Endothelial cell of umbilical vein (primary cell): ENCODE measurements around the gene LIME1. TPM values are rescaled to one million over a fixed set of nuclear protein-coding genes. Genes with fewer than 3 reads are reported as not detected.
"Not testable (repeated sequence)": the region's sequence is repeated elsewhere in the genome, so short reads cannot be mapped to it uniquely, and the experiment has no call there.

Experiments
- BruUV-seq: library from RNA; stranded (reverse); fragments of 400-500 nt; replicated peaks from 2 replicates; lab custom pipeline; 2021; lab: Mats Ljungman, UMichigan
- CTCF ChIA-PET: fragments of 300-600, 350-600 bp; sonication (Branson Sonifier 250); formaldehyde crosslinking; loops from one replicate; lab custom pipeline; 2021; ENCODE audit warnings: antibody characterized with exemption, inconsistent platforms; lab: Charles Lee
- POLR2A ChIA-PET: fragments of 300-600, 350-600 bp; sonication (Branson Sonifier 250); formaldehyde crosslinking; loops from one replicate; lab custom pipeline; 2021; ENCODE audit warnings: antibody characterized with exemption, inconsistent platforms; lab: Charles Lee
- DNase-seq: peaks from one replicate; pipeline ENCODE4 v3.0.0-alpha.2; 2011; ENCODE audit warnings: low read depth, low spot score
- FAIRE-seq: peaks from 2 replicates; lab custom pipeline; 2011; peaks lifted over from hg19 to GRCh38; lab: Jason Lieb, UNC
- H2AFZ ChIP-seq: 2 replicates; pipeline ENCODE4 v1.6.0; 2012; ENCODE audit warnings: low read depth, low read length, control low read depth, inconsistent platforms
- H3K27ac ChIP-seq: 2 replicates; pipeline ENCODE4 v1.5.1; 2011; ENCODE audit warnings: low read depth, mild to moderate bottlenecking, control low read depth, low read length, moderate library complexity; ENCODE audit not compliant: insufficient read depth
- H3K27me3 ChIP-seq, 2 experiments: 2 replicates each; pipeline versions ENCODE4 v1.6.0 to v1.6.1; 2011; ENCODE audit warnings: low read length in 2 of 2, mixed read lengths in 1 of 2; ENCODE audit not compliant: control insufficient read depth in 2 of 2, insufficient read depth in 2 of 2
- H3K36me3 ChIP-seq, 2 experiments: 2 replicates in 1 of 2; 3 replicates in 1 of 2; pipeline ENCODE4 v1.5.1; 2011; ENCODE audit warnings: low read length in 2 of 2, mild to moderate bottlenecking in 1 of 2, moderate library complexity in 1 of 2; ENCODE audit not compliant: control insufficient read depth in 2 of 2, insufficient read depth in 2 of 2; ENCODE audit errors: extremely low read depth in 1 of 2
- H3K4me1 ChIP-seq: 3 replicates; pipeline ENCODE4 v1.5.1; 2011; ENCODE audit warnings: mild to moderate bottlenecking, low read length; ENCODE audit not compliant: control insufficient read depth, insufficient read depth; ENCODE audit errors: extremely low read depth
- H3K4me2 ChIP-seq: 2 replicates; pipeline ENCODE4 v1.6.1; 2011; ENCODE audit warnings: low read length, control low read depth, mixed read lengths; ENCODE audit not compliant: insufficient read depth
- H3K4me3 ChIP-seq, 3 experiments: fragments of 200-600 bp in 1 of 3; sonication (generic), shearing (Covaris generic) in 1 of 3; replicated peaks in 1 of 3; 2 replicates each; pipeline ENCODE4 v1.5.1; 2011 to 2016; ENCODE audit warnings: control low read depth in 3 of 3, low read length in 3 of 3, mild to moderate bottlenecking in 2 of 3, inconsistent platforms in 1 of 3, low read depth in 1 of 3, moderate library complexity in 1 of 3; ENCODE audit not compliant: insufficient read depth in 1 of 3
- H3K79me2 ChIP-seq: 2 replicates; pipeline ENCODE4 v1.6.0; 2012; ENCODE audit warnings: low read length, inconsistent platforms; ENCODE audit not compliant: control insufficient read depth, insufficient read depth
- H3K9ac ChIP-seq: replicated peaks from 2 replicates; pipeline ENCODE3; 2011; ENCODE audit warnings: low read length, control low read depth; ENCODE audit not compliant: insufficient read depth; ENCODE audit errors: extremely low read depth
- H3K9me1 ChIP-seq: replicated peaks from 3 replicates; pipeline ENCODE4 v1.6.0; 2011; ENCODE audit warnings: mild to moderate bottlenecking, low read length; ENCODE audit not compliant: control insufficient read depth, insufficient read depth; ENCODE audit errors: extremely low read depth
- H3K9me3 ChIP-seq: replicated peaks from 2 replicates; pipeline ENCODE4 v1.5.1; 2012; ENCODE audit warnings: low read length, inconsistent platforms; ENCODE audit not compliant: control insufficient read depth, insufficient read depth
- H4K20me1 ChIP-seq: replicated peaks from 2 replicates; pipeline ENCODE3; 2011; ENCODE audit warnings: mild to moderate bottlenecking, low read length; ENCODE audit not compliant: control insufficient read depth, insufficient read depth; ENCODE audit errors: extremely low read depth
- CTCF ChIP-seq, 2 donors: IDR thresholded peaks; 1 replicate in 1 of 2; 2 replicates in 1 of 2; pipeline ENCODE4 v1.5.1; 2011; ENCODE audit warnings: low read length in 2 of 2, mild to moderate bottlenecking in 2 of 2, moderate library complexity in 2 of 2, control low read depth in 1 of 2, inconsistent platforms in 1 of 2, low read depth in 1 of 2; ENCODE audit not compliant: insufficient read depth in 1 of 2; ENCODE audit errors: extremely low read depth in 1 of 2
- EZH2 ChIP-seq: IDR thresholded peaks from 2 replicates; pipeline ENCODE4 v1.6.1; 2012; ENCODE audit warnings: borderline replicate concordance, low read depth, mild to moderate bottlenecking, moderate library complexity, low read length, inconsistent platforms; ENCODE audit not compliant: severe bottlenecking
- FOS ChIP-seq: IDR thresholded peaks from 2 replicates; pipeline ENCODE4 v1.6.1; 2011; ENCODE audit warnings: mild to moderate bottlenecking, low read length, moderate library complexity, borderline replicate concordance; ENCODE audit not compliant: insufficient read depth
- GATA2 ChIP-seq: IDR thresholded peaks from 2 replicates; pipeline ENCODE4 v1.7.0; 2011; ENCODE audit warnings: low read depth, mild to moderate bottlenecking, moderate library complexity, mixed read lengths, low read length; ENCODE audit not compliant: insufficient read length, insufficient read depth
- JUN ChIP-seq: IDR thresholded peaks from 2 replicates; pipeline ENCODE4 v1.6.1; 2011; ENCODE audit warnings: borderline replicate concordance, low read depth; ENCODE audit not compliant: insufficient read length, insufficient read depth
- MAX ChIP-seq: IDR thresholded peaks from 2 replicates; pipeline ENCODE4 v1.6.1; 2011; ENCODE audit not compliant: insufficient read depth, insufficient read length
- MYC ChIP-seq: IDR thresholded peaks from one replicate; pipeline ENCODE4 v1.6.1; 2011; ENCODE audit warnings: mild to moderate bottlenecking, low read depth, low read length
- POLR2A ChIP-seq: IDR thresholded peaks from 2 replicates; pipeline ENCODE4 v1.6.1; 2012; ENCODE audit warnings: low read depth, mild to moderate bottlenecking, control low read depth, low read length
- POLR2AphosphoS5 ChIP-seq: IDR thresholded peaks from 2 replicates; pipeline ENCODE4 v1.6.1; 2012; ENCODE audit warnings: low read depth, mild to moderate bottlenecking, control low read depth, low read length, moderate library complexity; ENCODE audit not compliant: insufficient read depth
- dilution Hi-C: fragments of 300-500 bp; cut with MboI; formaldehyde crosslinking; loops from one replicate; pipeline ENCODE4 v1.15.0; 2019; ENCODE audit warnings: low sequenced_read_pairs; ENCODE audit not compliant: extremely low pct_ligation_motif_present
- intact Hi-C: fragments of 100-400 bp; cut with micrococcal nuclease; formaldehyde crosslinking; loops from one replicate; pipeline ENCODE4 v1.10.0; 2022
- polyA plus RNA-seq, 4 experiments: library from polyadenylated mRNA; depleted of rRNA in 3 of 4; stranded (reverse) in 3 of 4; unstranded in 1 of 4; fragments of >200 nt; gene quantifications; 2 replicates each; pipeline versions ENCODE4 v1.2.1 to v1.2.3, GENCODE V29; 2011 to 2012; ENCODE audit warnings: missing spikeins in 1 of 4
- total RNA-seq: library from RNA; stranded (reverse); gene quantifications from 2 replicates; pipeline ENCODE4 v1.2.3, GENCODE V29; 2021

The LIME1 gene
- total and polyA plus RNA-seq, 2 donors (not counting 3 experiments of a cell fraction or from before 2014, with no cell fraction given) = 10.7 to 12.2 TPM

DNA sequence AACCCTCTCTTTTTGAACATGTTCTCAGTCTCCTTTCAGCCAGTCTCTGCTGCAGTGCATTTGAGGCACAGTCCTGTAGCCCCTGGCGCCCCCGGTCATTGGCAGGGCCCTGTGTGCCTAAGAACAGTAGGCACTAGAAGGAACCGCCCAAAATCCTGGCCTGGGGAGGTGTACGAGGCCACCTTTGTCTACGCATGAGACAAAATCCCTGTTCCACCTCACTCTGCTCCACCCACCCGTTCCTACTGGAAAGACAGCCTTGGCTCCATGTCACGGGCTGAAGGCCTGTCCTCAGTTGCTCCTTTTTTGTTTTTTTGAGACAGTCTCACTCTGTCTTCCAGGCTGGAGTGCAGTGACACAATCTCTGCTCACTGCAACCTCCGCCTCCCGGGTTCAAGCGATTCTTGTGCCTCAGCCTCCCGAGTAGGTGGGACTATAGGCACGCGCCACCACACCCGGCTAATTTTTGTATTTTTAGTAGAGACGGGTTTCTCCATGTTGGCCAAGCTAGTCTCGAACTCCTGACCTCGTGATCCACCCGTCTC lies 6.2 kb upstream of the LIME1 start:
- H3K4me2 ChIP-seq, H3K27me3 ChIP-seq, H3K9me3 ChIP-seq, CTCF ChIA-PET, intact Hi-C loops, H3K4me3 ChIP-seq, BruUV-seq, H2AFZ ChIP-seq, dilution Hi-C loops, H3K27ac ChIP-seq, FAIRE-seq, H4K20me1 ChIP-seq, DNase-seq, H3K4me1 ChIP-seq, POLR2A ChIA-PET, H3K9ac ChIP-seq, H3K9me1 ChIP-seq: not testable (repeated sequence)
- peaks cover 31% of the 10 kb centered on the region for H3K79me2 ChIP-seq
- peaks cover 0 to 22% of the 10 kb centered on the region in 2 experiments for H3K36me3 ChIP-seq

DNA sequence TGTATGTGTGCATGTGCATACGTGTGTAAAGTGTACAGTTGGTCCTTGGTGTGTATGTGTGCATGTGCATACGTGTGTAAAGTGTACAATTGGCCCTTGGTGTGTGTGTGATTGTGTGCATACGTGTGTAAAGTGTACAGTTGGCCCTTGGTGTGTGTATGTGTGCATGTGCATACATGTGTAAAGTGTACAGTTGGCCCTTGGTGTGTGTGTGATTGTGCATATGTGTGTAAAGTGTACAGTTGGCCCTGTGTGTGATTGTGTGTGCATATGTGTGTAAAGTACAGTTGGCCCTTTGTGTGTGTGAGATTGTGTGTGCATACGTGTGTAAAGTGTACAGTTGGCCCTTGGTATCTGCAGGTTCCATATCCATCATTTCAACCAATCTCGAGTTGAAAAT lies 5.1 kb upstream of the LIME1 start:
- Histone ChIP-seq H3K27ac (no peak overlapping the region), H2AFZ (no peak overlapping the region), H3K36me3 (peaks cover 0 to 29% of the 10 kb centered on the region in 2 experiments), H3K4me1 (no peaks in the 10 kb centered on the region), H3K9me1 (no peaks in the 10 kb centered on the region), H3K4me3 (no peak overlapping the region), H3K9me3 (no peaks in the 10 kb centered on the region), H3K9ac (no peak overlapping the region), H3K27me3 (no peaks in the 10 kb centered on the region), H3K79me2 (peaks cover 26% of the 10 kb centered on the region), H3K4me2 (no peak overlapping the region), H4K20me1 (no peaks in the 10 kb centered on the region)
- FAIRE-seq (no peak), DNase-seq (no peak)
- intact Hi-C loops = no loop called here
- ChIA-PET POLR2A (no interaction called here), CTCF (no interaction called here)
- BruUV-seq = no TSS peak
- TF ChIP-seq CTCF (IDR thresholded peaks at IDR 0.05; ENCODE audit: extremely low read depth in 1 of 2, insufficient read depth in 1 of 2, low read depth in 1 of 2, low read length in 2 of 2) = no peak
- no peak for TF ChIP-seq POLR2A
- TF ChIP-seq EZH2 = no peak
- TF ChIP-seq JUN = no peak
- no peak for TF ChIP-seq POLR2AphosphoS5
- no peak for TF ChIP-seq MYC
- no peak for TF ChIP-seq GATA2
- no peak for TF ChIP-seq FOS
- TF ChIP-seq MAX = no peak
- dilution Hi-C loops = no loop called here
